Astrocyte (in vitro differentiated cells and primary cell): Measurements from ENCODE around the gene KLRC3. TPM values are rescaled to one million over a fixed set of nuclear protein-coding genes. Genes with fewer than 3 reads are reported as not detected.
"Not testable (repeated sequence)": the region's sequence is repeated elsewhere in the genome, so short reads cannot be mapped to it uniquely, and the experiment has no call there.

ENCODE experiments used
- DNase-seq: peaks from one replicate; pipeline ENCODE4 v3.0.0-alpha.2; 2010; ENCODE audit warnings: low read depth
- FAIRE-seq: peaks from 2 replicates; lab custom pipeline; 2011; peaks lifted over from hg19 to GRCh38; lab: Jason Lieb, UNC
- H2AFZ ChIP-seq: 2 replicates; pipeline ENCODE4 v1.6.0; 2012; ENCODE audit warnings: low read depth, low read length, inconsistent platforms
- H3K27ac ChIP-seq: 2 replicates; pipeline ENCODE4 v1.5.1; 2011; ENCODE audit warnings: low read depth, low read length, inconsistent platforms
- H3K27me3 ChIP-seq: 2 replicates; pipeline ENCODE4 v1.6.0; 2011; ENCODE audit warnings: low read length, inconsistent platforms; ENCODE audit not compliant: insufficient read depth
- H3K36me3 ChIP-seq: 2 replicates; pipeline ENCODE4 v1.5.1; 2011; ENCODE audit warnings: low read length, inconsistent platforms; ENCODE audit not compliant: insufficient read depth
- H3K4me1 ChIP-seq: 2 replicates; pipeline ENCODE4 v1.5.1; 2011; ENCODE audit warnings: low read length, inconsistent platforms; ENCODE audit not compliant: insufficient read depth
- H3K4me2 ChIP-seq: 2 replicates; pipeline ENCODE4 v1.6.0; 2012; ENCODE audit warnings: low read length, inconsistent platforms
- H3K4me3 ChIP-seq: 2 replicates; pipeline ENCODE4 v1.5.1; 2011; ENCODE audit warnings: low read depth, mild to moderate bottlenecking, low read length, inconsistent platforms; ENCODE audit not compliant: insufficient read depth
- H3K79me2 ChIP-seq: 2 replicates; pipeline ENCODE4 v1.6.0; 2012; ENCODE audit warnings: mild to moderate bottlenecking, low read length, inconsistent platforms; ENCODE audit not compliant: insufficient read depth
- H3K9ac ChIP-seq: 2 replicates; pipeline ENCODE4 v1.6.0; 2012; ENCODE audit warnings: mild to moderate bottlenecking, low read length, inconsistent platforms
- H3K9me3 ChIP-seq: 2 replicates; pipeline ENCODE4 v1.5.1; 2012; ENCODE audit warnings: low read depth, mild to moderate bottlenecking, low read length, inconsistent platforms; ENCODE audit not compliant: insufficient read depth
- H4K20me1 ChIP-seq: 2 replicates; pipeline ENCODE4 v1.6.0; 2012; ENCODE audit warnings: low read length, inconsistent platforms; ENCODE audit not compliant: insufficient read depth
- H3K27ac Mint-ChIP-seq: one replicate; pipeline ENCODE4 v1.8.0; 2021; ENCODE audit warnings: mild to moderate bottlenecking, mixed read lengths; ENCODE audit not compliant: unreplicated experiment
- H3K27me3 Mint-ChIP-seq: one replicate; pipeline ENCODE4 v1.8.0; 2021; ENCODE audit warnings: low read depth, mixed read lengths; ENCODE audit not compliant: unreplicated experiment
- H3K36me3 Mint-ChIP-seq: one replicate; pipeline ENCODE4 v1.8.0; 2021; ENCODE audit warnings: low read depth, mixed read lengths; ENCODE audit not compliant: unreplicated experiment
- H3K4me1 Mint-ChIP-seq: one replicate; pipeline ENCODE4 v1.8.0; 2021; ENCODE audit warnings: low read depth, mixed read lengths; ENCODE audit not compliant: unreplicated experiment
- H3K4me3 Mint-ChIP-seq: one replicate; pipeline ENCODE4 v1.8.0; 2021; ENCODE audit warnings: mild to moderate bottlenecking, moderate library complexity, mixed read lengths; ENCODE audit not compliant: unreplicated experiment
- H3K9me3 Mint-ChIP-seq: one replicate; pipeline ENCODE4 v1.8.0; 2021; ENCODE audit warnings: mild to moderate bottlenecking, mixed read lengths; ENCODE audit not compliant: unreplicated experiment
- EZH2 ChIP-seq: IDR thresholded peaks from 2 replicates; pipeline ENCODE4 v1.6.1; 2012; ENCODE audit warnings: mild to moderate bottlenecking, low read length, inconsistent platforms; ENCODE audit not compliant: insufficient read depth
- total RNA-seq: library from RNA; stranded (reverse); gene quantifications from 2 replicates; pipeline ENCODE4 v1.2.1, GENCODE V29; 2021
- TF ChIP-seq, protein P1 (sequence below): IDR thresholded peaks from 2 replicates; pipeline ENCODE4 v1.5.1; 2011; ENCODE audit warnings: low read depth, mild to moderate bottlenecking, inconsistent platforms, low read length, moderate library complexity; ENCODE audit not compliant: insufficient read depth

Gene KLRC3
- total RNA-seq, 1 donor from 2014 or later = 1.2 TPM

DNA sequence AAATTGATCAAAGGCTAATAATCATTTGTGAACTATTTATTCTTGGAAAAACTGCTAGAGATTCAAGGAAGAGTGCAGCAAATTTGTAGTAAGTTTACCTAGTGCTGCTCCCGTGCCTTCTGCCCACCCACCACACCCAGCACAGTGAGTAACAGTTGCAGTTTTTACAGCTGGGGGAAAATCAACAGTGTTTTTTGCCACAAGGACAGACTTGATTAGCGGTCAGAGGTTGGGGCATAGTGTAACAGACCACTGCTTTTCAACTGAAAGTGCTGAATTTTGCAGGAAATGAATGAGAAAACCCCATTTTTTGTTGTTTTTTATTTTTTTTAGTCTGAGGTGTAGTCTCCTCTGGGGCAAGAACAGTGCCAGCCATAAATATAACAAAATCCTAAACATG is 23.1 kb downstream of the KLRC3 start:
- Histone ChIP-seq H3K79me2 (no peaks in the 10 kb centered on the region), H2AFZ (no peak overlapping the region), H3K27me3 (no peaks in the 10 kb centered on the region), H3K4me3 (no peak overlapping the region), H3K9me3 (no peaks in the 10 kb centered on the region), H3K27ac (no peak overlapping the region), H4K20me1 (no peaks in the 10 kb centered on the region), H3K36me3 (no peaks in the 10 kb centered on the region), H3K4me2 (no peak overlapping the region), H3K9ac (no peak overlapping the region), H3K4me1 (peaks cover under 1% of the 10 kb centered on the region)
- Mint-ChIP-seq H3K9me3 (no peaks in the 10 kb centered on the region), H3K4me3 (no peak overlapping the region), H3K27ac (no peak overlapping the region), H3K4me1 (peaks cover 10% of the 10 kb centered on the region), H3K27me3 (no peaks in the 10 kb centered on the region), H3K36me3 (no peaks in the 10 kb centered on the region)
- FAIRE-seq (no peak), DNase-seq (no peak)
- TF ChIP-seq EZH2 = no peak
- TF ChIP-seq, protein P1, sequence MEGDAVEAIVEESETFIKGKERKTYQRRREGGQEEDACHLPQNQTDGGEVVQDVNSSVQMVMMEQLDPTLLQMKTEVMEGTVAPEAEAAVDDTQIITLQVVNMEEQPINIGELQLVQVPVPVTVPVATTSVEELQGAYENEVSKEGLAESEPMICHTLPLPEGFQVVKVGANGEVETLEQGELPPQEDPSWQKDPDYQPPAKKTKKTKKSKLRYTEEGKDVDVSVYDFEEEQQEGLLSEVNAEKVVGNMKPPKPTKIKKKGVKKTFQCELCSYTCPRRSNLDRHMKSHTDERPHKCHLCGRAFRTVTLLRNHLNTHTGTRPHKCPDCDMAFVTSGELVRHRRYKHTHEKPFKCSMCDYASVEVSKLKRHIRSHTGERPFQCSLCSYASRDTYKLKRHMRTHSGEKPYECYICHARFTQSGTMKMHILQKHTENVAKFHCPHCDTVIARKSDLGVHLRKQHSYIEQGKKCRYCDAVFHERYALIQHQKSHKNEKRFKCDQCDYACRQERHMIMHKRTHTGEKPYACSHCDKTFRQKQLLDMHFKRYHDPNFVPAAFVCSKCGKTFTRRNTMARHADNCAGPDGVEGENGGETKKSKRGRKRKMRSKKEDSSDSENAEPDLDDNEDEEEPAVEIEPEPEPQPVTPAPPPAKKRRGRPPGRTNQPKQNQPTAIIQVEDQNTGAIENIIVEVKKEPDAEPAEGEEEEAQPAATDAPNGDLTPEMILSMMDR = no peak

DNA sequence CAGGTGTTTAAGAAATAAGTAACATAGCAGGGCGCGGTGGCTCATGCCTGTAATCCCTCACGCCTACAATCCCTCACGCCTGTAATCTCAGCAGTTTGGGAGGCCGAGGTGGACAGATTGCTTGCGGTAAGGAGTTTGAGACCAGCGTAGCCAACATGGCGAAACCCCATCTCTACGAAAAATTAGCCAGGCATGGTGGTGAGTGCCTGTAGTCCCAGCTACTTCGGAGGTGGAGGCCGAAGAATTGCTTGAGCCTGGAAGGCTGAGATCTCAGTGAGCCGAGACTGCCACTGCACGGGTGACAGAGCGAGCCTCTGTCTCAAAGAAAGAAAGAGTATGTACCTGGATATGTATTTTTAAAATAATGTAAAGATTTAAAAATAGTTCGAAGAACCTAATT is 24.2 kb downstream of the KLRC3 start:
- H3K27ac Mint-ChIP-seq, H3K27ac ChIP-seq, H3K4me2 ChIP-seq, H3K9me3 Mint-ChIP-seq, H2AFZ ChIP-seq, H3K9ac ChIP-seq, H3K4me3 ChIP-seq, H3K36me3 ChIP-seq, H3K27me3 Mint-ChIP-seq, H3K36me3 Mint-ChIP-seq, H3K4me3 Mint-ChIP-seq, H3K79me2 ChIP-seq, H3K4me1 ChIP-seq, H4K20me1 ChIP-seq, DNase-seq, H3K27me3 ChIP-seq, FAIRE-seq, H3K9me3 ChIP-seq: not testable (repeated sequence)
- peaks cover 17% of the 10 kb centered on the region for H3K4me1 Mint-ChIP-seq

DNA sequence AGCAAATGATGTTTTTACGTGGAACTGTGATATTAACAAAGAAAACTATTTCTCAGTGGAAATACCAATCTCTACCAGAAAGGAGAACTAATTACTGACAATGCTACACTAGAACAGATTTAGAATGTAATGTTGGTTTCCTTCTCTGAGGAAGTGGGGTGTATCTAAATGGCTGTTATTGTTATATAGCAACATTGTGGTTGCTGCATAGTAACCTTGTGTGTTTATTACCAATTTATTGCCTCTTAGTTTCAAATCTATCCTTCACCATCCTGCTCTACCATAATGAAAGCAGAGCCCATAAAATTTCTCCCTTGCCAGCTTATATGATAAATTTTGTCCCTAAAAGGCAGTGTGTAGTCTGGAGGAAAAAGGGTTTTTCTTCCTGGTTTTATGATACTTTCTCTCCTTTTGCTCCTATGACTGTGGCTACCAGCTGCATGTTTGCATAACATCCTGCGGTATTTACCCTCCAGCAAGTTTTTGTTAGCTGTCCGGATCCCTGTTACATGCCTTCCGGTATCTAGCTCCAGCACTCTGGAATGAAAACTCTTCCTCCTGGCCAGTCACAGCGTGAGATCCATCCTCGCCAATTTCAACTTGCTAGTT is 24.9 kb downstream of the KLRC3 start:
- no peaks in the 10 kb centered on the region for H4K20me1 ChIP-seq
- Mint-ChIP-seq H3K36me3 (no peaks in the 10 kb centered on the region), H3K9me3 (no peaks in the 10 kb centered on the region), H3K4me3 (no peak overlapping the region), H3K27me3 (no peaks in the 10 kb centered on the region), H3K27ac (no peak overlapping the region), H3K4me1 (peaks cover 17% of the 10 kb centered on the region)
- H3K4me1 ChIP-seq = peaks cover 5% of the 10 kb centered on the region
- no peak overlapping the region for H3K9ac ChIP-seq
- peak overlapping the region; percentile 52 for H3K4me2 ChIP-seq
- no peaks in the 10 kb centered on the region for H3K27me3 ChIP-seq
- no peak overlapping the region for H2AFZ ChIP-seq
- H3K27ac ChIP-seq = no peak overlapping the region
- TF ChIP-seq, protein P1 = no peak
- no peak for TF ChIP-seq EZH2
- no peaks in the 10 kb centered on the region for H3K36me3 ChIP-seq
- FAIRE-seq (no peak), DNase-seq (peak; percentile 52)
- H3K79me2 ChIP-seq = no peaks in the 10 kb centered on the region
- no peaks in the 10 kb centered on the region for H3K9me3 ChIP-seq
- no peak overlapping the region for H3K4me3 ChIP-seq

DNA sequence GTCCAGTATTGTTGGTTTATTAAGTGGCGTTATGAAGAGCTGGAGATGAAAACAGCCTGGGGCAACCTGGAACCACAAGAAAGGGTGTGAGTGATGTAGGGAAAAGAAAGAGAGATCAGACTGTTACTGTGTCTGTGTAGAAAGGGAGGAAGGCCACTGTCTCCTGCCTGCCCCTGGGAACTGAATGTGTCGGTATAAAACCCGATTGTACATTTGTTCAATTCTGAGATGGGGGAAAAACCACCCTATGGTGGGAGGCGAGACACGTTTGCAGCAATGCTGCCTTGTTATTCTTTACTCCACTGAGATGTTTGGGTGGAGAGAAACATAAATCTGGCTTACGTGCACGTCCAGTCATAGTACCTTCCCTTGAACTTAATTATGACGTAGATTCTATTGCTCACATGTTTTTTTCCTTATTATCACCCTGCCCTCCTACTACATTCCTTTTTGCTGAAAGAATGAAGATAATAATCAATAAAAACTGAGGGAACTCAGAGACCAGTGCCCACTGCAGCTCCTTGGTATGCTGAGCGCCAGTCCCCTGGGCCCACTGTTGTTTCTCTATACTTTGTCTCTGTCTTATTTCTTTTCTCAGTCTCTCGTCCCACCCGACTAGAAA is 25.8 kb downstream of the KLRC3 start:
- not testable (repeated sequence) for H3K4me3 Mint-ChIP-seq, H3K27ac ChIP-seq, H3K27me3 ChIP-seq, H3K79me2 ChIP-seq, H3K9ac ChIP-seq, H3K9me3 Mint-ChIP-seq, H3K4me2 ChIP-seq, H3K9me3 ChIP-seq, H3K4me3 ChIP-seq, H3K4me1 ChIP-seq, FAIRE-seq, H3K36me3 Mint-ChIP-seq, H3K27me3 Mint-ChIP-seq, H3K36me3 ChIP-seq, H2AFZ ChIP-seq, H4K20me1 ChIP-seq, DNase-seq, H3K27ac Mint-ChIP-seq
- peaks cover 17% of the 10 kb centered on the region for H3K4me1 Mint-ChIP-seq
